Activated CD4-positive, alpha-beta T cell treated with anti-CD3 and anti-CD28 coated beads for 24 hours (primary cell): ENCODE results near the gene CNTN5.

ENCODE experiments used
- DNase-seq, 2 donors: peaks; one replicate each; pipeline ENCODE4 v3.0.0-alpha.2; 2020; ENCODE audit warnings: low read depth in 2 of 2

CNTN5 gene

GRCh38 chr11:100080821-100081220 is 1060.1 kb downstream of the CNTN5 start:
- DNase-seq: no peak

- no peak for DNase-seq
These were observed 1072.9 kb downstream of the CNTN5 start for GRCh38 chr11:100093698-100094097.

- DNase-seq: no peak
These were observed 1073.5 kb downstream of the CNTN5 start for GRCh38 chr11:100094121-100094865.

- DNase-seq: no peak
These were observed 1075.1 kb downstream of the CNTN5 start for GRCh38 chr11:100095809-100096208.

GRCh38 chr11:100098560-100098959 is 1077.8 kb downstream of the CNTN5 start:
- no peak for DNase-seq

GRCh38 chr11:100105255-100105981 is 1084.7 kb downstream of the CNTN5 start:
- no peak for DNase-seq

GRCh38 chr11:100105982-100106358 is 1085.2 kb downstream of the CNTN5 start:
- DNase-seq: no peak

GRCh38 chr11:100119176-100119575 is 1098.4 kb downstream of the CNTN5 start:
- DNase-seq: no peak

GRCh38 chr11:100133114-100133513 is 1112.4 kb downstream of the CNTN5 start:
- DNase-seq: no peak

- no peak for DNase-seq
These were observed 1120.5 kb downstream of the CNTN5 start for GRCh38 chr11:100141201-100141600.

- no peak for DNase-seq
These were observed 1131.2 kb downstream of the CNTN5 start for GRCh38 chr11:100151944-100152343.

GRCh38 chr11:100152766-100153165 is 1132.0 kb downstream of the CNTN5 start:
- no peak for DNase-seq

- DNase-seq: no peak
These were observed 1142.7 kb downstream of the CNTN5 start for GRCh38 chr11:100163471-100163870.

- DNase-seq: no peak
These were observed 1154.1 kb downstream of the CNTN5 start for GRCh38 chr11:100174881-100175280.

GRCh38 chr11:100176456-100176855 is 1155.7 kb downstream of the CNTN5 start:
- DNase-seq: no peak

- DNase-seq: no peak
These were observed 1156.9 kb downstream of the CNTN5 start for GRCh38 chr11:100177651-100178050.

- DNase-seq: no peak
These were observed 1161.6 kb downstream of the CNTN5 start for GRCh38 chr11:100182350-100182749.

GRCh38 chr11:100182927-100183326 is 1162.2 kb downstream of the CNTN5 start:
- no peak for DNase-seq

- no peak for DNase-seq
These were observed 1164.8 kb downstream of the CNTN5 start for GRCh38 chr11:100185588-100185987.

- DNase-seq: no peak
These were observed 1167.5 kb downstream of the CNTN5 start for GRCh38 chr11:100188137-100188783.

- DNase-seq: no peak
These were observed 1169.6 kb downstream of the CNTN5 start for GRCh38 chr11:100190395-100190794.

GRCh38 chr11:100192181-100192580 is 1171.4 kb downstream of the CNTN5 start:
- no peak for DNase-seq

GRCh38 chr11:100203789-100204188 is 1183.0 kb downstream of the CNTN5 start:
- no peak for DNase-seq
